Measurements from ENCODE around the gene TINCR.

GRCh38 chr19:5553892-5554291 is 13.9 kb downstream of the TINCR start:
- no peak for TF ChIP-seq CTCF (IDR thresholded peaks at IDR 0.05)
- TF ChIP-seq POLR2AphosphoS5 (IDR thresholded peaks at IDR 0.05) = no peak
- no peak for TF ChIP-seq POLR2A (IDR thresholded peaks at IDR 0.05)

All from suprapubic skin (tissue), 4 donors.